ENCODE data around the gene CDON.
"Not testable (repeated sequence)": the region's sequence is repeated elsewhere in the genome, so short reads cannot be mapped to it uniquely, and the experiment has no call there.

CDON gene

GRCh38 chr11:125921042-125921441 lies 141.6 kb downstream of the CDON start:
- no peak for DNase-seq

- no peak for DNase-seq
Observed at GRCh38 chr11:125918140-125918840, 144.4 kb downstream of the CDON start.

- DNase-seq: no peak
Observed at GRCh38 chr11:125916683-125917347, 145.9 kb downstream of the CDON start.

GRCh38 chr11:125914601-125915000 lies 148.1 kb downstream of the CDON start:
- DNase-seq: not testable (repeated sequence)

GRCh38 chr11:125910226-125910849 lies 152.3 kb downstream of the CDON start:
- no peak for DNase-seq

Measured in NCI-H1092 treated with DMSO at 0.1 percent for 48 hours (cell line).